NB4 (cell line): ENCODE results near the gene ZNF594.
A peak's percentile ranks its signal among the peaks of the same experiment; 100 is the strongest.
"Not testable (repeated sequence)": the region's sequence is repeated elsewhere in the genome, so short reads cannot be mapped to it uniquely, and the experiment has no call there.

Source experiments
- DNase-seq: peaks from one replicate; pipeline ENCODE4 v3.0.0; 2010; ENCODE audit warnings: low read depth
- H3K4me3 ChIP-seq: one replicate; pipeline ENCODE4 v1.5.1; 2011; ENCODE audit warnings: mild to moderate bottlenecking, low read depth, low read length, moderate library complexity
- CTCF ChIP-seq: IDR thresholded peaks from one replicate; pipeline ENCODE4 v1.5.1; 2012; ENCODE audit warnings: low read depth, low read length
- MAX ChIP-seq: IDR thresholded peaks from 2 replicates; pipeline ENCODE4 v1.6.1; 2011; ENCODE audit warnings: low read depth, low read length
- MYC ChIP-seq: IDR thresholded peaks from 2 replicates; pipeline ENCODE4 v1.6.1; 2011; ENCODE audit warnings: low read depth, low read length
- POLR2A ChIP-seq: IDR thresholded peaks from 2 replicates; pipeline ENCODE4 v1.6.1; 2011; ENCODE audit warnings: mild to moderate bottlenecking; ENCODE audit not compliant: insufficient read length; ENCODE audit errors: extremely low read depth

ZNF594 gene

GRCh38 chr17:5182597-5183409 lies 8.9 kb downstream of the ZNF594 start:
- DNase-seq = no peak
- no peak overlapping the region for H3K4me3 ChIP-seq
- TF ChIP-seq POLR2A = no peak
- TF ChIP-seq CTCF = no peak
- TF ChIP-seq MAX = no peak
- TF ChIP-seq MYC = no peak

GRCh38 chr17:5181509-5182305 lies 10.0 kb downstream of the ZNF594 start:
- H3K4me3 ChIP-seq = no peak overlapping the region
- no peak for DNase-seq

DNA sequence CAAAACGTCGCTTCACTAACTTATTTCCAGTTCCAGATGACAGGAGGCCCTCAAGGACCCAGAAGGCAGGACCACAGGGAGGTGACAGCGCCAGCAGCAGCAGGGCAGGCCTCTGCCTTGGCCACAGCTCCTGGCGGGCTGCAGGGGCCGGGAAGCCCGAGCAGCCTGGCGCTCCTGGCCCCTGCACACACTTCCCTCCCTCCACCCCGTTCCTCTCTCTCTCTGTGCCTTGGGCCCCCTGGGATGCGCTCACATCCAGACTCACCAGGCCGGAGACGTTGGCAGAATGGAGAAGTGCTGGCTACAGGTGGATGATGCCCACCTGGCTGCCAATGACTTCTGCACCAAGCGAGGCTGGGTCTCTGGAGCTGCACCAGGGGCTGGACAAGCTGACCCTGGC lies 12.7 kb downstream of the ZNF594 start:
- no peak for TF ChIP-seq CTCF
- TF ChIP-seq MYC = no peak
- no peak for TF ChIP-seq MAX
- no peak overlapping the region for H3K4me3 ChIP-seq
- DNase-seq = no peak

More at GRCh38 chr17:5181509-5182305, 10.0 kb downstream of the ZNF594 start:
- no peak for TF ChIP-seq CTCF

DNA sequence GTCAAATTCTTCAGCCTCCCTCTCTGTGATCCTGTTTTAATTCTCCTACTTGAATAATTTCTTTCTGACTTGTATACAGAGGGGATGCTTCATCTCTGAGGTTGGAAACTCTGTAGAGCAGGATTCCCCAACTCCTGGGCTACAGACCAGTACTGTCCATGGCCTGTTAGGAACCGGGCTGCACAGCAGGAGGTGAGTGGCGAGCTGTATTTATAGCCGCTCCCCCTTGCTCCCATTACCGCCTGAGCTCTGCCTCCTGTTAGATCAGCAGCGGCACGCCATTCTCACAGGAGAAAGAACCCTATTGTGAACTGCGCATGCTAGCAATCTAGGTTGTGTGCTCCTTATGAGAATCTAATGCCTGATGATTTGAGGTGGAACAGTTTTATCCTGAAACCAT lies 16.6 kb downstream of the ZNF594 start:
- not testable (repeated sequence) for DNase-seq, H3K4me3 ChIP-seq

DNA sequence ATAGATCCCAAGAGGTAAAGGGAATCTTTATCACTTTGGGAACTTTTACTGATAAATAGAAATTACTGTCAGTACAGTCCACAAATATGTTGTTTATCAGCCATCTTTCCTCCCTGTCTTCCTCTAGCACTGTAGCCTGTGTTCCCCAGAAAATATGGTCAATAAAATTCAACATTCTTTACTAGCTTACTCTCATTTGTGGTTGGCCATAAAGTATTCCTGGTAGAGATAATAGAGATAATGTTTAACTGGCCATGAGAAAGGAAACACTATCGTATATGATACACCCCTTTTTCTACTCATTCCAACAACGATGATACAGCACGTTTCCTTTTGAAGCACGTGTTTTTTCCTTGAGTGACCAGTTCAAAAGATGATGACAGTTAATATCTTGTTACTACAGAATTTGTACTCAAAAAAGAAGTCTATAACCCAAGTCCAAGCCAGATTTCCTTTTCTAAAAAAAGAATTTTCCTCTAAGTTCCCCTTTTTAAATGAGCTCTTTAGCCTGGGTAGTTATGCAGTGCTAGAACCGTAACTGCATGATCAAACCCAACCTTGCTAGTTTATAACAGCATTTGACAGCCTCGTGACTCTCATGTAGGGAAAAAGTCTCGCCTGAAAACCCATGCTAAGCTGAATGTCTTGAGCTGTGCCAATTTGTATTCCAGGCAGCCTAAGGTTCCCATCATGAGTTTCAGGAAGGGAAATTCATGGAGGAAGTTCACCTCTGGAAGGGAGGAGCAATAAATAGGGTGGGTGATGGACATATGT lies 25.7 kb downstream of the ZNF594 start:
- peak; percentile 15 for DNase-seq
- H3K4me3 ChIP-seq = not testable (repeated sequence)

DNA sequence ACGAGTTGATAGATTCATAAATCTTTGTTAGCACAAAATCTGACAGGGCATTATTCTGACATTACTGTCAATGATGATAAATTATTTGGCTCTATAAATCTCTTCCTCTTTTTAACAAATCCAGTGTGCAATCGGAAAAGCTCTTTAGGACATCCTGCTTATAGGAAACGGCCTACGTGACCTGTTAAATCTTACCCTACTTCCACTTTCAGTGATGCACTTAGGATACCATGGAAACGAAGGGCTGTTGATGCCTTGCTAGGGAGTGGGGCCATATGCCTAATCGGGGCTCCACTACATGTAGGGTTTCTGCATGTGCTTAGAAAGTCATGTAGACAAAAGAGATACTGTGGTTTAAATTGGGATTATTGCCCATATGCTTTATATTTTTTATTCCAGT lies 27.2 kb downstream of the ZNF594 start:
- H3K4me3 ChIP-seq = no peak overlapping the region
- TF ChIP-seq MYC (no peak), CTCF (no peak), MAX (no peak), POLR2A (no peak)
- DNase-seq = no peak

DNA sequence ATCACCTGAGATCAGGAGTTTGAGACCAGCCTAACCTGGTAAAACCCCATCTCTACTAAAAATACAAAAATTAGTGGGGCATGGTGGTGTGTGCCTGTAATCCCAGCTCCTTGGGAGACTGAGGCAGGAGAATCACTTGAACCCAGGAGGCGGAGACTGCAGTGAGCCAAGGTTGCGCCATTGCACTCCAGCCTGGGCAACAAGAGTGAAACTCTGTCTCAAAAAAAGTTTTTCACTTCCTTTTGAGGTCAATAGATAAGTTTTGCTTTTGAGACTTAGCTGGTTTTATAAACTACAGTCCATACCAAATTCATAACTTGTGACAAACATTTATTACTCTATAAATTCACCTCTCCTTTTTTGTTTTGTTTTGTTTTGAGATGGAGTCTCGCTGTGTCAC lies 29.9 kb downstream of the ZNF594 start:
- DNase-seq, H3K4me3 ChIP-seq: not testable (repeated sequence)

DNA sequence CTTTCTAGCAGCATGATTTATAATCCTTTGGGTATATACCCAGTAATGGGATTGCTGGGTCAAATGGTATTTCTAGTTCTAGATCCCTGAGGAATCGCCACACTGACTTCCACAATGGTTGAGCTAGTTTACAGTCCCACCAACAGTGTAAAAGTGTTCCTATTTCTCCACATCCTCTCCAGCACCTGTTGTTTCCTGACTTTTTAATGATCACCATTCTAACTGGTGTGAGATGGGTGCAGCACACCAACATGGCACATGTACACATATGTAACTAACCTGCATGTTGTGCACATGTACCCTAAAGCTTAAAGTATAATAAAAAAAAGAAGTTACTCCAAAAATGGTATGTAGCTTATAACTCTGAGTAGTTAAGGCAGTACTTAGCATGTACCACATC lies 31.0 kb downstream of the ZNF594 start:
- DNase-seq, H3K4me3 ChIP-seq: not testable (repeated sequence)

DNA sequence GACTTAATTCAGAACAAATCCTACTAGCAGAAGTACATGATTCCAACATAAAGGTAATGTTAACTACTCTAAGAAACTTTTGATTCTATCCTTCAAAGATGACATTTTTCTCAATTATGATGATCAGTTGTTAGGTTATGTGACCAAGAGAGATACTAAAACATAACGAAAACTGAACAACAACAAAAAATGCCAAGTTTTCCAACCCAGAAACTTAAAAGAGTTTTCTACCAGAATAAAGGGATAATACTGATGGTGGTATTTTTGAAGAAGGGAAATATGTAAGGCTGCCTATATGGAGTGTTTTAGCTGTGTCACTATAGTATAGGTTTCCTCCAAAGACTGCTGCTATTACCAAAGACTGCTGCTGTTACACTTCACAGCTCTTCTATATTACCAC lies 45.5 kb downstream of the ZNF594 start:
- not testable (repeated sequence) for H3K4me3 ChIP-seq, DNase-seq

- not testable (repeated sequence) for DNase-seq, H3K4me3 ChIP-seq
Observed at GRCh38 chr17:5142877-5143276, 48.8 kb downstream of the ZNF594 start.
